ENCODE measurements around the gene KCNK4.

- no peak for TF ChIP-seq EZH2 (IDR thresholded peaks at IDR 0.05; ENCODE audit: low read length)
- TF ChIP-seq, protein P1, sequence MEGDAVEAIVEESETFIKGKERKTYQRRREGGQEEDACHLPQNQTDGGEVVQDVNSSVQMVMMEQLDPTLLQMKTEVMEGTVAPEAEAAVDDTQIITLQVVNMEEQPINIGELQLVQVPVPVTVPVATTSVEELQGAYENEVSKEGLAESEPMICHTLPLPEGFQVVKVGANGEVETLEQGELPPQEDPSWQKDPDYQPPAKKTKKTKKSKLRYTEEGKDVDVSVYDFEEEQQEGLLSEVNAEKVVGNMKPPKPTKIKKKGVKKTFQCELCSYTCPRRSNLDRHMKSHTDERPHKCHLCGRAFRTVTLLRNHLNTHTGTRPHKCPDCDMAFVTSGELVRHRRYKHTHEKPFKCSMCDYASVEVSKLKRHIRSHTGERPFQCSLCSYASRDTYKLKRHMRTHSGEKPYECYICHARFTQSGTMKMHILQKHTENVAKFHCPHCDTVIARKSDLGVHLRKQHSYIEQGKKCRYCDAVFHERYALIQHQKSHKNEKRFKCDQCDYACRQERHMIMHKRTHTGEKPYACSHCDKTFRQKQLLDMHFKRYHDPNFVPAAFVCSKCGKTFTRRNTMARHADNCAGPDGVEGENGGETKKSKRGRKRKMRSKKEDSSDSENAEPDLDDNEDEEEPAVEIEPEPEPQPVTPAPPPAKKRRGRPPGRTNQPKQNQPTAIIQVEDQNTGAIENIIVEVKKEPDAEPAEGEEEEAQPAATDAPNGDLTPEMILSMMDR (optimal IDR thresholded peaks at IDR 0.05 in 1 of 3, IDR thresholded peaks at IDR 0.05 in 1 of 3, conservative IDR thresholded peaks at IDR 0.05 in 1 of 3; ENCODE audit: extremely low read depth in 1 of 3, insufficient read depth in 2 of 3, low read length in 3 of 3) = no peak
These were observed 30.4 kb downstream of the KCNK4 start for GRCh38 chr11:64321533-64321932.
